H1 (cell line): ENCODE measurements around the gene TIMM10. TPM values are rescaled to one million over a fixed set of nuclear protein-coding genes. Genes with fewer than 3 reads are reported as not detected.
A peak's percentile ranks its signal among the peaks of the same experiment; 100 is the strongest.

Source experiments
- BACH1 ChIP-seq: IDR thresholded peaks from 2 replicates; pipeline ENCODE4 v1.6.1; 2012; ENCODE audit warnings: low read length, improper control_type of control experiment
- CEBPB ChIP-seq: IDR thresholded peaks from 2 replicates; pipeline ENCODE4 v1.6.1; 2012; ENCODE audit warnings: low read depth, low read length
- CTBP2 ChIP-seq: IDR thresholded peaks from 2 replicates; pipeline ENCODE4 v1.7.0; 2011; ENCODE audit warnings: borderline replicate concordance, mild to moderate bottlenecking, moderate library complexity, mixed read lengths, low read length; ENCODE audit not compliant: insufficient read depth, insufficient read length
- HDAC2 ChIP-seq, 2 experiments: fragments of 300-600 bp in 1 of 2; sonication (generic) in 1 of 2; IDR thresholded peaks; 2 replicates each; pipeline ENCODE4 v1.6.1; 2011 to 2012; ENCODE audit warnings: low read depth in 2 of 2, low read length in 2 of 2, mild to moderate bottlenecking in 2 of 2, moderate library complexity in 2 of 2, borderline replicate concordance in 1 of 2, inconsistent platforms in 1 of 2
- JUN ChIP-seq: IDR thresholded peaks from 2 replicates; pipeline ENCODE4 v1.6.1; 2011; ENCODE audit warnings: low read depth, mild to moderate bottlenecking, improper control_type of control experiment, low read length
- KDM5A ChIP-seq: fragments of 200-600 bp; IDR thresholded peaks from 2 replicates; pipeline ENCODE4 v1.7.1; 2012; ENCODE audit warnings: mild to moderate bottlenecking, low read length, inconsistent platforms, mixed read lengths
- MAFK ChIP-seq: IDR thresholded peaks from 2 replicates; pipeline ENCODE4 v1.6.1; 2012; ENCODE audit warnings: low read depth, mild to moderate bottlenecking, improper control_type of control experiment, low read length
- NRF1 ChIP-seq: IDR thresholded peaks from 2 replicates; pipeline ENCODE4 v1.6.1; 2011; ENCODE audit warnings: mild to moderate bottlenecking, low read depth, low read length, improper control_type of control experiment
- PHF8 ChIP-seq: fragments of 200-600 bp; sonication (generic); conservative IDR thresholded peaks from 2 replicates; pipeline ENCODE4 v1.7.1; 2012; ENCODE audit warnings: low read depth, mild to moderate bottlenecking, inconsistent platforms, low read length, moderate library complexity
- POLR2AphosphoS5 ChIP-seq: IDR thresholded peaks from 2 replicates; pipeline ENCODE4 v1.6.1; 2011; ENCODE audit warnings: low read depth, low read length
- RAD21 ChIP-seq, 2 experiments: IDR thresholded peaks in 1 of 2; conservative IDR thresholded peaks in 1 of 2; 2 replicates each; pipeline ENCODE4 v1.6.1; 2011; ENCODE audit warnings: low read depth in 2 of 2, low read length in 2 of 2, improper control_type of control experiment in 1 of 2, inconsistent platforms in 1 of 2, mild to moderate bottlenecking in 1 of 2, moderate library complexity in 1 of 2
- RBBP5 ChIP-seq: IDR thresholded peaks from 2 replicates; pipeline ENCODE4 v1.7.1; 2012; ENCODE audit warnings: low read depth, mild to moderate bottlenecking, inconsistent platforms, low read length, moderate library complexity, borderline replicate concordance
- RXRA ChIP-seq: IDR thresholded peaks from 2 replicates; pipeline ENCODE4 v1.6.1; 2011; ENCODE audit warnings: low read depth, mild to moderate bottlenecking, low read length, moderate library complexity; ENCODE audit not compliant: insufficient read depth
- SAP30 ChIP-seq: fragments of 300-600 bp; sonication (generic); IDR thresholded peaks from 2 replicates; pipeline ENCODE4 v1.7.1; 2012; ENCODE audit warnings: low read length, moderate library complexity, mild to moderate bottlenecking, inconsistent platforms; ENCODE audit not compliant: insufficient read depth, insufficient replicate concordance
- SIX5 ChIP-seq: IDR thresholded peaks from 2 replicates; pipeline ENCODE4 v1.6.1; 2011; ENCODE audit warnings: mild to moderate bottlenecking, low read depth, low read length
- SP1 ChIP-seq: IDR thresholded peaks from 2 replicates; pipeline ENCODE4 v1.6.1; 2011; ENCODE audit warnings: low read depth, low read length
- SP4 ChIP-seq: IDR thresholded peaks from 2 replicates; pipeline ENCODE4 v1.6.1; 2012; ENCODE audit warnings: low read length, inconsistent platforms
- SRF ChIP-seq: IDR thresholded peaks from 2 replicates; pipeline ENCODE4 v1.6.1; 2011; ENCODE audit warnings: mild to moderate bottlenecking, low read depth, low read length, moderate library complexity
- TAF1 ChIP-seq: IDR thresholded peaks from 2 replicates; pipeline ENCODE4 v1.6.1; 2011; ENCODE audit warnings: mild to moderate bottlenecking, low read depth, low read length
- TAF7 ChIP-seq: optimal IDR thresholded peaks from 2 replicates; pipeline ENCODE3; 2011; ENCODE audit warnings: low read depth, mild to moderate bottlenecking, inconsistent platforms, low read length, moderate library complexity, borderline replicate concordance
- TCF12 ChIP-seq: IDR thresholded peaks from 2 replicates; pipeline ENCODE4 v1.6.1; 2011; ENCODE audit warnings: low read depth, mild to moderate bottlenecking, low read length
- YY1 ChIP-seq: IDR thresholded peaks from 2 replicates; pipeline ENCODE4 v1.6.1; 2011; ENCODE audit warnings: low read depth, mild to moderate bottlenecking, low read length
- ZNF274 ChIP-seq: IDR thresholded peaks from 2 replicates; pipeline ENCODE4 v1.7.0; 2012; ENCODE audit warnings: low read length, borderline replicate concordance; ENCODE audit errors: extremely low read depth
- polyA plus RNA-seq, 7 experiments: library from polyadenylated mRNA; depleted of rRNA in 3 of 7; stranded (reverse) in 5 of 7; unstranded in 2 of 7; fragments of >200 nt in 5 of 7; fragments of 200-250 nt in 2 of 7; gene quantifications; 1 replicate in 5 of 7; 2 replicates in 1 of 7; 4 replicates in 1 of 7; pipeline versions ENCODE4 v1.2.1 to v1.2.3, GENCODE V29; 2011 to 2013; ENCODE audit warnings: missing spikeins in 2 of 7, mixed read lengths in 2 of 7
- total RNA-seq: library from RNA; stranded (reverse); fragmentation: NEBNext Ultra II Directional; extraction: Animal tissue kit (Norgen Biotek cat#: 25700); gene quantifications from 2 replicates; pipeline ENCODE4 v1.2.1, GENCODE V29; 2021

The TIMM10 gene
- total and polyA plus RNA-seq, 2 of the 8 experiments (the other 6 are each of a cell fraction or from before 2014, with no cell fraction given): 117 to 227 TPM

GRCh38 chr11:57530596-57531507, at the start of gene TIMM10 (continued):
- TF ChIP-seq KDM5A: 0 out of 2 replicates have a peak, but pooled peaks have one; percentile 10
- TF ChIP-seq RBBP5: no peak
- TF ChIP-seq TAF1: peak; percentile 68; the same call in 1 of the 2 replicates
- peak in 1 of 2 experiments; percentile 13; a peak in 1 of 4 replicates for TF ChIP-seq RAD21 (IDR thresholded peaks at IDR 0.05 in 1 of 2, conservative IDR thresholded peaks at IDR 0.05 in 1 of 2; ENCODE audit: low read depth in 2 of 2, low read length in 2 of 2)
- TF ChIP-seq PHF8: peak; percentile 53
- no peak for TF ChIP-seq ZNF274
- TF ChIP-seq CEBPB: no peak
- TF ChIP-seq SP1: peak; percentile 72
- peak; percentile 83; the same call in 1 of the 2 replicates for TF ChIP-seq SP4
- no peak for TF ChIP-seq SRF
- TF ChIP-seq YY1: peak; percentile 7; the same call in 1 of the 2 replicates
- TF ChIP-seq MAFK: no peak
- peak; percentile 7; the same call in 1 of the 2 replicates for TF ChIP-seq SIX5
- no peak for TF ChIP-seq CTBP2
- TF ChIP-seq RXRA: no peak
- no peak for TF ChIP-seq JUN
- no peak for TF ChIP-seq TAF7
- TF ChIP-seq NRF1: no peak
- TF ChIP-seq HDAC2 (IDR thresholded peaks at IDR 0.05; ENCODE audit: borderline replicate concordance in 1 of 2, low read depth in 2 of 2, low read length in 2 of 2): peak in 1 of 2 experiments; percentile 69; a peak in 1 of 4 replicates
- peak; percentile 43 for TF ChIP-seq POLR2AphosphoS5
- TF ChIP-seq BACH1: peak; percentile 45
- TF ChIP-seq TCF12: no peak
- peak; percentile 5 for TF ChIP-seq SAP30
